ENCODE results near the gene DHRS4. TPM values are rescaled to one million over a fixed set of nuclear protein-coding genes. Genes with fewer than 3 reads are reported as not detected.

DHRS4 gene
- 10 to 100 TPM; 15.5 to 20.7 TPM for total RNA-seq

DNA sequence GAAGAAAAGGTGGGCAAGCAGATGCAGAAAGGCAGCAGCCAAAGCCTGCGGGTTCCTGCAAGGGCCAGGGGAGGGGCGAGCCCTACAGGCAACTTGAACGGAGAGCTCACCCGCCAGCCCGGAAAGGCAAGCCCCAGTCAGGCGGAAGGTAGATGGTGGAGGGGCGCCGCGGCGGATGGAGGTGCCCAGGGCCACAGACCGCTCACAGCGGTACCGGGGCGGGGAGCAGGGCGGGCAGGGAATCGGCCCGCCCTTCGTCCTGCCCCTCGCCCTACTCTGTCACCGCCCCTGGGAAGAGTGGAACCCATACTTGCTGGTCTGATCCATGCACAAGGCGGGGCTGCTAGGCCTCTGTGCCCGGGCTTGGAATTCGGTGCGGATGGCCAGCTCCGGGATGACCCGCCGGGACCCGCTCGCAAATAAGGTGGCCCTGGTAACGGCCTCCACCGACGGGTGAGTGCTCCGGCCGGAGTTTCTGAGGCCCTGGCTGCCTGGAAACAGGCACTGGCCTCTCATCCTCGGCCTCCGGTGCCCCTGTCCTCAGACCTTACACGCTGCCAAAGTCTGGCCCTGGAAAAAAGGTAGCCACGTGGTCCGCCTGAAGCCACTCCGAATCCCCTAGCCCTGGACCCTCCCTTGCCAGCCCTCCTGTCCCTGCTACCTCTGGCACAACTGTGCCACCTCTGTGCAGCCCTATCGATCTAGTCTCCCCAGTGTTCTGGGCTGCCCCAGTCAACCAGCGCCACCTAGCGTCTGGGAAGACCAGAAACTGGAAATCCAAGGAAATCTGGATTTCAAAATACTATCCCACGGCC lies at the start of gene DHRS4:
Gene DHRS4, plus strand, starts transcription at position 307 of the 815 bp plus-strand sequence. Its CDS starts 19 bp downstream, at position 326.
- Mint-ChIP-seq H3K36me3 (peaks cover 8% of the 10 kb centered on the region), H3K27me3 (no peaks in the 10 kb centered on the region), H3K9me3 (ENCODE audit: low read depth) (peaks cover 5% of the 10 kb centered on the region), H3K4me1 (peaks cover 25% of the 10 kb centered on the region), H3K27ac (peak within 1 kb of the TSS; percentile 88), H3K4me3 (peak within 1 kb of the TSS; percentile 88)
- ATAC-seq (peak; percentile 98), DNase-seq (peak; percentile 92)
- CTCF ChIA-PET = interaction anchor here (0.6 to 2.8 kb wide), 9 partner anchors 137 to 365 kb away, joined by 3 to 14 read pairs (median 3); no protein-coding TSS in a partner anchor

DNA sequence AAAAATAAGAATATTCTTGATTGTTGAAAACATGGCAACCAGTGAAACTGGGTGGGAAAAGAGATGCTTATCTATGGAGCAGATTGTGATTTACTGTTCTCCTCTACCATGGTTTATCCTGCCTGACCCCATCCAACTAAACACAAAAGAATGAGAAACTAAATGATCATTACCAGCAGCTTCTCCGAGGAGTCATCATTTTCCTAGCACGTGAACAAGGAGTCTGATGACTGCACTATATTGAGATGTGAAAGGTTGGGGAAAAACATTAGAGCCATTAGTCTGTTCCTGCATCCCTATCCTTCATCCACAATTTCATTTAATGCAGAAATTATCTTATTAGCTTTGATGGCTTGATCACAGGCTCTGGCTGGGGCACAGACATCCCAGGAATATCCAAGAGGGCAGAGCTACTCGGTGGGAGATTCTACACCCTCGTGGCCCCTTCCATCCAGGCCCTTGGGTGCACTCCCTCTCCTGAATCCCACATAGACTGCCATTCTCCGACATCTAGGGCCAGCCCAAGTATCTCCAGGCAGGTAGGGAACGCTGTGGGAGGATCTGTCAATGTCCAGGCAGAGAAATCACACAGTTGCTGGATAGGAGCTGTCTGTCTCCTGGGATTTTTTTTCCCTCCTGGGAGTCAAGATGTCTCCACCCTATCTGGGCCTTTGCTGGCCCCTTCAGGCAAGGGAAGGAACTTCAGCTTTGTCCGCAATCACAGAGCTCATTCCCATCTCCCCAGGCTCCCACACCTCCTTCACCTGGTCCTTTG lies 43.3 kb upstream of the DHRS4 start:
- Mint-ChIP-seq H3K9me3 (ENCODE audit: low read depth) (no peaks in the 10 kb centered on the region), H3K36me3 (no peaks in the 10 kb centered on the region), H3K27me3 (peaks cover 19% of the 10 kb centered on the region), H3K4me3 (no peak overlapping the region), H3K27ac (no peak overlapping the region), H3K4me1 (peaks cover 2% of the 10 kb centered on the region)
- no peak for DNase-seq
- CTCF ChIA-PET = interaction anchor here (0.6 to 2.2 kb wide), 13 partner anchors 11 to 321 kb away, joined by 3 to 36 read pairs (median 3); no protein-coding TSS in a partner anchor
- no peak for ATAC-seq

DNA sequence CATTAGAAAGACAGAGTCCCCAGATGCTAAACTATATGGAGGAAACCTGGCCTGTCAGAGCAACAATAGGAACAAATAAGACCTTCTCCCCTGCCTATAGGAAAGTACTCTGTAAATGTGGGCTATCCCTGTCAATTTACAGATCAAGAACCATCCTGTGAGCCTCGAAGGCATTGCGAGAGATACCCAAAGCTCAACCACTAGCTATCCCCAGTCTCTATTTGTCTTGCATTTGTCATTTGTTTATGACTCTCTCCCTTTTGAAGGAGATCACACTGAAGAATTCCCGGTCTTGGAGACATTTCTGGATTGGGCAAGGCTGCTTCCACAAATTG lies 42.7 kb upstream of the DHRS4 start:
- ATAC-seq (no peak), DNase-seq (no peak)
- no peak overlapping the region for H3K27ac Mint-ChIP-seq
- H3K4me1 Mint-ChIP-seq = peaks cover 2% of the 10 kb centered on the region
- CTCF ChIA-PET = interaction anchor here (0.7 to 2.2 kb wide), 11 partner anchors 12 to 321 kb away, joined by 3 to 36 read pairs (median 3); no protein-coding TSS in a partner anchor
- no peak overlapping the region for H3K4me3 Mint-ChIP-seq
- no peaks in the 10 kb centered on the region for H3K9me3 Mint-ChIP-seq (ENCODE audit: low read depth)
- H3K36me3 Mint-ChIP-seq = no peaks in the 10 kb centered on the region
- peaks cover 22% of the 10 kb centered on the region for H3K27me3 Mint-ChIP-seq

DNA sequence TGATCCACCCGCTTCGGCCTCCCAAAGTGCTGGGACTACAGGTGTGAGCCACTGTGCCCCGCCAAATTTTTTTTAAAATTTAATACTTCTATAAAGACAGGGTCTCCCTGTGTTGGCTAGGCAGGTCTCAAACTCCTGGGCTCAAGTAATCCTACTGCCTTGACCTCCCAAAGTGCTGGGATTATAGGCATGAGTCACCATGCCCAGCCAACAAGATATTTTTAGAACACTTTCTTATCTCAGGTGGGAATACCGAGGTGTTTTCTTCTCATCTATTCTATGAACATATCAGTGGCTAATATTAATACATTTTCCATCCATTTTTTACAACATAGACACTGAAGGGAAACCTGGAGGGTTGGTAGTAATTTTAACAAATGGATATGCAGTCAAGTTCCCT lies 38.0 kb upstream of the DHRS4 start:
- Mint-ChIP-seq H3K27ac (no peak overlapping the region), H3K9me3 (ENCODE audit: low read depth) (no peaks in the 10 kb centered on the region), H3K4me1 (no peaks in the 10 kb centered on the region), H3K4me3 (no peak overlapping the region), H3K27me3 (peaks cover 12% of the 10 kb centered on the region), H3K36me3 (peaks cover 1% of the 10 kb centered on the region)
- CTCF ChIA-PET = interaction anchor here (0.7 kb wide), 1 partner anchor 327 kb away, joined by 3 read pairs; no protein-coding TSS in a partner anchor
- no peak for DNase-seq
- no peak for ATAC-seq

DNA sequence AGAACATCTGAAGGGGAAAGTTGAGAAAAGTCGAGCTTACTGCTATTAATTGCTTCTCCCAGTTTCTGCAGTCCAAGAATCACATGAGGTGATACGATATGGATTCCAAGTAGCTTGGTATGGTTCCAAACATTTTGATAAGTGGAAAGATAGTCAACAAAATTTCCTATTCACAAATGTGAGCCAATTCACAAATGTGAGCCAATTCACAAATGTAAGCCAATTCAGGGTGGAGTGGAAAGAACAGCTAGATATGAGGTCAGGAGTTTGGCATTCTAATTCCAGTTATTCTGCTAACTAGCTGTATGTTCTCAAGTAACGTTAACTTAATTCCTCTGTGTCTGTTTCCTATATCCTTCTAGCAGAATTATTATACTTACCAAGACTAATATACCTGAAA lies 37.6 kb upstream of the DHRS4 start:
- H3K36me3 Mint-ChIP-seq = peaks cover 1% of the 10 kb centered on the region
- H3K27ac Mint-ChIP-seq = no peak overlapping the region
- peaks cover 12% of the 10 kb centered on the region for H3K27me3 Mint-ChIP-seq
- DNase-seq = no peak
- H3K4me3 Mint-ChIP-seq = no peak overlapping the region
- no peak for ATAC-seq
- no peaks in the 10 kb centered on the region for H3K9me3 Mint-ChIP-seq (ENCODE audit: low read depth)
- CTCF ChIA-PET = interaction anchor here (0.7 kb wide), 1 partner anchor 327 kb away, joined by 3 read pairs; no protein-coding TSS in a partner anchor
- H3K4me1 Mint-ChIP-seq = no peaks in the 10 kb centered on the region

DNA sequence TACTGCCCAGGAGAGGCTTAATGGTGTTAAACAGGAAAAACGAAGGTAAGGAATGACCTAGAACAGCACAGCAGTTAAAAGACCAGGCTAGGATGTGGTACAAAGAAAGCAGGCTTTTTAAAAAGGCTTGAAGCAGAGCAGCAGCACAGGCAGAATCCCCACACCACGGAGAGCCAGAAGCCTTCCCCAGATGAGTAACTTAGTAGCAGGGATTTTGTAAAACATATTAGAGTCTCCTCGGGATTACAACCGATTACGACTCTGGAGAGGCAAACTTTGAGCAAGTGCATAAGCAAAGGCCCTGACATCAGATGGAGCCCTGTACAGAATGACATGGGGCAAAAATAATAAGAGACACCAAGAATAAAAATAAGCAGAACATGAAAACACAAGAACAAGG lies 37.1 kb upstream of the DHRS4 start:
- no peak for ATAC-seq
- no peak overlapping the region for H3K4me3 Mint-ChIP-seq
- no peaks in the 10 kb centered on the region for H3K9me3 Mint-ChIP-seq (ENCODE audit: low read depth)
- peaks cover 12% of the 10 kb centered on the region for H3K27me3 Mint-ChIP-seq
- peaks cover 1% of the 10 kb centered on the region for H3K36me3 Mint-ChIP-seq
- no peak for DNase-seq
- no peak overlapping the region for H3K27ac Mint-ChIP-seq
- CTCF ChIA-PET = interaction anchor here (0.7 kb wide), 1 partner anchor 328 kb away, joined by 3 read pairs; no protein-coding TSS in a partner anchor
- H3K4me1 Mint-ChIP-seq = no peaks in the 10 kb centered on the region

DNA sequence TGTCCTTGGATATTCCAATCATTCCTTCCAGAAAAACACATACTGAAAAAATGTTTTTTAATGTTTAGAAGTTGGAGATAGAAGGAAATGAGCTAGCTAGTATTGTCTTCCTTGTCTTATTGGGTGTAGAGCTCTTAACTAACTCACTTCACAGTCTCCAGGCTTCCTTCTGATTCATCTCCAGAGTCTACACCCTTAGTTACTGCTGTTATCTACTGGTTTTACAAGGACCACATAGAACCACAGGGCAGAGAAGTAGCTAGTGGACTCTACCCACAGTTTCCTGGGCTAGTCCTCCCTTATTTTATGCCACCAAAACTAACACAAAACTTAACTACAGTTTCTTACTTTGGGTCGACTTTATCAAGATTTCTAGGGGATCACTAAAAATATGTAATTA lies 31.0 kb upstream of the DHRS4 start:
- Mint-ChIP-seq H3K27ac (no peak overlapping the region), H3K4me3 (no peak overlapping the region), H3K36me3 (no peaks in the 10 kb centered on the region), H3K9me3 (ENCODE audit: low read depth) (no peaks in the 10 kb centered on the region), H3K27me3 (peaks cover 16% of the 10 kb centered on the region), H3K4me1 (no peaks in the 10 kb centered on the region)
- CTCF ChIA-PET = interaction anchor here (1.0 kb wide), 1 partner anchor 290 kb away, joined by 3 read pairs; no protein-coding TSS in a partner anchor
- ATAC-seq = no peak
- no peak for DNase-seq

DNA sequence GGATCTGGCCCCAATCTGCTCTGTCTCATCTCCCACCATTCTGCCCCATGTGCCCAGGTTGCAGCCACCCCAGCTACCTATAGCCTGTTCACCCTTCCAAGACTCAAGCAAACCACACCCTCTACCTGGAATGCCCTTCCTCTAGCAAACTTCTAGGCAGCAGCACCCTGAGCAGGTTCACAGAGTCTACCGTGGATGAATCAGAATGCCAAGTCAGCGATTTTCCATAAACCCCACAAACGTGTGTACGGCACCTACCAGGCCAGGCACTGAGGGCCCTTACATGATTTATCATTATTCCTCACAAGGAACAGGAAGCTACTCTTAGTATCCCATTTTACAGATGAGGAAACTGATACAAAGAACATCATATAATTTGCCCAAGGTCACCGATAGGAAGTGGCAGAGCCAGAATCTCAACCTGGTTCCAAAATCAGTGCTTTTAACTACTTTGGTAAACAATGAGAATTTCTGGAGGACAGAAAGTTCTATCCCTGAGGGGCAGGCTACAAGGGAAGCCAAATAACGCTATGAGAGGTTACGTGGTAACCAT lies 28.0 kb upstream of the DHRS4 start:
- Mint-ChIP-seq H3K27ac (no peak overlapping the region), H3K36me3 (no peaks in the 10 kb centered on the region), H3K4me3 (no peak overlapping the region), H3K4me1 (no peaks in the 10 kb centered on the region), H3K27me3 (peaks cover 18% of the 10 kb centered on the region), H3K9me3 (ENCODE audit: low read depth) (no peaks in the 10 kb centered on the region)
- DNase-seq = no peak
- no peak for ATAC-seq
- CTCF ChIA-PET = interaction anchor here (2.2 kb wide), 1 partner anchor 294 kb away, joined by 10 read pairs; no protein-coding TSS in a partner anchor

DNA sequence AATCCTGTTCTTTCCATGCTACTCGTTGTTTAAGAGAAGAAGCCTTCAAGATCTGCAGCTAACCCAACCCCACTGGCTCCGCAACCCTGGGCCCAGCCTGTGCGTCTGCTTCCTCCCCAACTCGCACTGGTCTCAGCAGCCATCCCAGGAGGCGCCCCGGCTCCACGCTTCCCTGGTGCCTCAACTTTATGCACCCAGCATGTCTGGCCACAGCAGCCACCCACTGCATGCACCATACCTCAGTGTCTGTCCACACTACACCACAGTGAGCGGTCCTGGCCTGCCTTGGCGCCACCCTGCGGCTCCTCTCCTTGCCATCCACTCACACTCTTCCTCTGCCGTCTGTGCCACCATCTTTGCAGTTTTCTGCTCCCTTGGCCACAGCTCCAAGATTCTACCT lies 27.0 kb upstream of the DHRS4 start:
- H3K27ac Mint-ChIP-seq = no peak overlapping the region
- H3K36me3 Mint-ChIP-seq = no peaks in the 10 kb centered on the region
- H3K4me1 Mint-ChIP-seq = no peaks in the 10 kb centered on the region
- no peak overlapping the region for H3K4me3 Mint-ChIP-seq
- peaks cover 18% of the 10 kb centered on the region for H3K27me3 Mint-ChIP-seq
- ATAC-seq = no peak
- no peaks in the 10 kb centered on the region for H3K9me3 Mint-ChIP-seq (ENCODE audit: low read depth)
- CTCF ChIA-PET = interaction anchor here (2.2 kb wide), 1 partner anchor 294 kb away, joined by 10 read pairs; no protein-coding TSS in a partner anchor
- no peak for DNase-seq

DNA sequence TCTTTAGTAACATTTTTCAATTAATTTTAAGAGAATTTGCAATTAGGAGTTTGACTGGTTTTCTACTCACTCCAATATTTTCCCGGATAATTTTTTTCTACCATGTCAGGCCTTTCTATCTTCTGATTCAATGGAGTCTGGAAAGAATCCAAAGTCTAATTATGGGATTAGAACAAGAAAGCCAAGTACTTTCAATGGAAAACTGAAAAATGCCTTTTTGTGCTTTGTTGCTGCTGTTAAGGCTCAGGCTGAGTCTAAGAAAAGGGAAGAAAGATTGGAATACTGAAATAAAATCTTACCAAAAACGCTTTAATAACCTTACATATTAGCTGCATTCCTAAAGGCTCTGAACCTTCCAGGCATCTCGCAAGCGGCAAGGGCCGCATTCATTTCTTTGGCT lies 24.4 kb upstream of the DHRS4 start:
- Mint-ChIP-seq H3K36me3 (no peaks in the 10 kb centered on the region), H3K27me3 (peaks cover 6% of the 10 kb centered on the region), H3K27ac (no peak overlapping the region), H3K4me3 (no peak overlapping the region), H3K4me1 (no peaks in the 10 kb centered on the region), H3K9me3 (ENCODE audit: low read depth) (no peaks in the 10 kb centered on the region)
- CTCF ChIA-PET = interaction anchor here (0.9 to 3.6 kb wide), 5 partner anchors 202 to 341 kb away, joined by 3 to 29 read pairs (median 8); no protein-coding TSS in a partner anchor
- DNase-seq (no peak), ATAC-seq (no peak)

DNA sequence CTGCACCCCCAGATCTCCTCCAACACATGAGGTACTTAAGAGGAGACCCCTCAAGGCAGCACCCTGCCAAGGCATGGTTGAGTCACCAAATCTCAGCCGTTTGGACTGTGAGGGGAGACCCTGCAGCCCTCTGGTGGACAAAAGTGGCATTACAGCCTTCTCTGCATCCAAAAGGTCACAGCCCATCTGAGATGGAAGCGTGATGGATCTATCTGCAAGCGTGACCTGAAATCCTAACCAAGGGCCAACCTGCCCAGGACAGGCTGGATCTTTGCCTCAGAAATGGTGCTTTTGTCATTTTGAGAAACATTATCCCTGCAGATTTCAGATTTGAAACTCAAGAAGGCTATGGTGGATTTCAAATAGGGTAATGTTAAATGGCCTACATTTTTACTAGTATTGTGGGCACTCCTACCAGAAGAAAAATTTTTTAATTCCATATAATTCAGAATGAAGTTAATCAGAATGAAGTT lies 23.7 kb upstream of the DHRS4 start:
- DNase-seq (peak; percentile 88), ATAC-seq (peak; percentile 85)
- Mint-ChIP-seq H3K4me1 (no peaks in the 10 kb centered on the region), H3K27me3 (peaks cover 6% of the 10 kb centered on the region), H3K36me3 (no peaks in the 10 kb centered on the region), H3K4me3 (no peak overlapping the region), H3K27ac (no peak overlapping the region), H3K9me3 (ENCODE audit: low read depth) (no peaks in the 10 kb centered on the region)
- CTCF ChIA-PET = interaction anchor here (0.9 to 3.6 kb wide), 10 partner anchors 21 to 341 kb away, joined by 3 to 29 read pairs (median 4); no protein-coding TSS in a partner anchor

DNA sequence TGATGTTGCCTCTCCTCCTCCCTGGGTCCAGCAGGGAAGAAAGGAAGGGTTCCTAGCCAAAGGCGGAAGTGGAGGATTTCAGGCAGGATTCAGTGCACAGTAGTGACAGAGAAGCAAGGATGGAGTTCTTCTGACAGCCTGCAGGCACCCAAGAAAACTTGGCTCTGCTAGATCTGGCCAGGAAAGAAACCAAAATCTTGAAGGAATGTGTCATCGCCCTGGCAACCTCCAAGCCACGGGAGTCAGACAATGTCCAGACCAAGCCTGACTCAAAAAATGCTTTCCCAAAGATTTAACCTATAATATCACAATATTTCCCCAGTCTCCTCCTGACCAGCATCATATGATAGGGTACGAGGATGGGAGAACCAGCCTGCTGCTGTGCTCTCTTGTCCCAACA lies 22.8 kb upstream of the DHRS4 start:
- no peak overlapping the region for H3K4me3 Mint-ChIP-seq
- DNase-seq (no peak), ATAC-seq (no peak)
- no peaks in the 10 kb centered on the region for H3K9me3 Mint-ChIP-seq (ENCODE audit: low read depth)
- CTCF ChIA-PET = interaction anchor here (1.1 to 3.6 kb wide), 8 partner anchors 21 to 342 kb away, joined by 3 to 29 read pairs (median 4); no protein-coding TSS in a partner anchor
- H3K36me3 Mint-ChIP-seq = no peaks in the 10 kb centered on the region
- H3K27me3 Mint-ChIP-seq = peaks cover 6% of the 10 kb centered on the region
- H3K27ac Mint-ChIP-seq = no peak overlapping the region
- no peaks in the 10 kb centered on the region for H3K4me1 Mint-ChIP-seq
